Stimulated activated CD4-positive, alpha-beta T cell treated with anti-CD3 and anti-CD28 coated beads, TNF-alpha, amount 100 ng/mL, for 48 hours (primary cell): ENCODE data around the gene SYCP2.

Source experiments
- DNase-seq, 3 donors: peaks; one replicate each; pipeline ENCODE4 v3.0.0-alpha.2; 2020; ENCODE audit warnings: low read depth in 3 of 3

The SYCP2 gene

DNA sequence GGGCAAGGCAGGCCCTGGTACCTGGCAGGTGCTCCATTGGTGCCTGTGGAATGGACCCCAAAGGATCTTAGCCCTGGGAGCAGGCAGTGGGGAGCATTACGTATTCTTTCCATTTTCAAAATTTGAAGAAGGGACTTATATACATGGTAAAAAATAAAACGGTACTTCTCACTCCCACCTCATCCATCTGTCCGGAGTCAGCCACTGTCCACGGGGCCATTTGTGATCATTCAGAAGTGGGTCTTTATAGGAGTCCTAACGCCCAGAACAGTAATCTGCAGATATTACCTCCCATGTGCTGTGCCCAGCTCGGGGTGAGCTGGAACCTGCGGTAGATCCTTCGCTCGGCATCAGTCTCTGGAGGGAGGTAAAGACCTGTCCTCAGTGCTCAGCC, 110.4 kb downstream of the SYCP2 start:
- DNase-seq, result no peak

DNA sequence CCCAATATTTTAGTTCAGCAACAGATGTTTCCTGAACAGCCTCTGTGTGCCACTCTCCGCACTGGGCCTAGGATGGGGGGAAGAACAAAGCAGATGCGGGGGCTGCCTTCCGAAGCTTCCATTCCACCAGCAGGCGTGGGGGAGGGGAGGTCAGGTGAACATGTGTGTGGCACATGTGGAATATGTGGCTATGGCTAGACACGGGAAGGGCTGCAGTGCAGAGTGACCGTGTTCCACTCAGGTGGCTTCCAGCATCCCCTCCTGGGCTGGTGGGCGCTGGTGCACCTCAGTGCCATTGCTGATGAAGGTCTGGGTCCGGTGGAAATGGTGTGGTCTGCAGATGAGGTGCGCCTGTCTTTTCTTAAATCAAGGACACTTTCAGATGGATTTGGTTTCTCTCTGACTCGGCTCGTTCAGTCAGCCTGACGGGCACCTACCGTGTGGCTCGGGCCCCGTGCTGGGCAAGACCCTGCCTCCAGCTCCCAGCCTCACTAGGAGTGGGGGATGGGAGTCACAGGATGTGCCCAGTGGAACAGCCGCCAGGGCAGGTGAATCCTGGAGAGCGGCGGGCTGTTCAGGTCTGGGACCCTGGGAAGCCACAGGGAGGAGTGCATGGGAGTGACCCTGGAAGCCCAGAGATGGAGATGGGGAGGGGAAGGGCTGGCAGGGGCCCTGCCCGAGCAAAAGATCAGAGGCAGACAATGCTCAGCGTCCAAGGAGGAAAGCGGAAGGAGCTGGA, 111.0 kb downstream of the SYCP2 start:
- DNase-seq, result no peak

GRCh38 chr20:59821788-59822187, 111.6 kb downstream of the SYCP2 start:
- no peak for DNase-seq

DNA sequence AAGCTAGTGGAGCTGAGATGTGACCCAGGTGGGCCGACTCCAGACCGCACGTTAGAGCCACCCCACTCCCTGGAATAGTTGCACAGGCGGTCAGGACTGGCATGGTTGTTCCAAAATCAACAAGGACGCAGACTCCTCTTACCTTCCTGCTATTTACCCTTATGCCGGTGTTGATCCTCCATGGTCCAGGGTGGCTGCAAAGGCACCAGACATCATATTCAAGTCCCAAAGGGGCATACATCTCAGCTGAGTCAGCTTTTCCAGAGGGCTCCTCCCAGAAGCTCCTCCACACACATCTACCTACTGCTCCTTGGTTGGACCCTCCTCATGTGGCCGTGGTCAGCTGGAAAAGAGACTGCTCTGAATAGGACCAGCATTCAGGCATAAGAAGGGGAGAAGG, 112.2 kb downstream of the SYCP2 start:
- DNase-seq, result no peak

DNA sequence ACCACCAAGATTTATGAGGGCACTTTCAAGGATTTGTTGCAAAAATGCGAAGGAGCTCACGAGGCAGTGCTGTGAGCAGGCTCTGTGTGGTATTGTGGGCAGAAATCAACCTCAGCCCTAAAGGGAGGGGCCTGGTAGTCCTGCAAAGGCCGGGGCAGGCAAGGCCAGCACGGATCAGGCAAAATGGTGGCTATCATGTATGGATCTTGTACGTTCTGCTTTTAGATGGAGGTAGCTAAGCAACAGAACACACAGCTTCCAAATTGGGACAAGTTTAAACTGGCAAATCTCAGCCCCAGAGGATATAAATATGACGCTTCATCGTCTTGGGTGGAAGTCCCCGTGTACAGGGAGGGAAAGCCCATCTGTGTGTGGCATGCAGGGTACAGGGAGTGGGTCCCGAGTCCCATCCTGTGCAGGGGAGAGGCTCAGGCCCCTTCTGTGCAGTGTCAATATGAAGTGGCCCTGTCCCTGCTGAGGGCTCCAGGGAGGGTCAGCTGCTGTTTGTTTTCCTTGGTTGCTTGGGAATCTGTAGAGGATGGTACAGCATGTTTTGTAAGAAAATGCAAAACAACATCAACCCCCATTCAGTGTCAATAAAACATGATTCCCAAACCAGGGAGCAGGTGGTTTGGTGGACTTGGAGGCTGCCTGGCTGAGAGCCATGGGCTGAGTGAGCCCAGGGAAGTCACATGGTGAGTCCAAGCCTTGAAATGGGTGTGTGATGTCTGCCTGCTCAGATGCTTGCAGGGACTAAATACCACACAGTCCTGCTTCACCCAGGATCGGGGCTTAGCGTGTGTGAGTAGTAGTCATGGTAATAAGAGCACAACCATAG, 113.0 kb downstream of the SYCP2 start:
- DNase-seq, result no peak

GRCh38 chr20:59819496-59820203, 113.8 kb downstream of the SYCP2 start:
- DNase-seq, result no peak

DNA sequence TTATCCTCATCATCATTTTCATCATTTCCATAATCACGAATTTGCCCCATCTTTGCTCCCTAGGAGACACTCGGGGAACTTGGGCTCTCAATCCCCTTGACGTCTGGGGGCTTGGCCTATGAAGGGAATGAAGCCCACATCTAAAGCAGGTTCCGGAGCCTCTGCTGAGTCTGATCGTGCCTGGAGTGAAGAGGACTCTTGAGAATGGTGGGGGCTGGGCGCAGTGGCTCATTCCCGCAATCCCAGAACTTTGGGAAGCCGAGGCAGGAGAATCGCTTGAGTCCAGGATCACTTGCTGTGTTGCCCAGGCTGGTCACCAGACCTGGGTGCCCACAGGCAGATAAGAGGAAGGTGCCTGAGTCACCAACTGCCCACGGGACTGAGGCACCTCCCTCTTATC, 114.5 kb downstream of the SYCP2 start:
- DNase-seq, result no peak

GRCh38 chr20:59817846-59818615, 115.4 kb downstream of the SYCP2 start:
- no peak for DNase-seq

- no peak for DNase-seq
Observed at GRCh38 chr20:59817406-59817805, 116.0 kb downstream of the SYCP2 start.

DNA sequence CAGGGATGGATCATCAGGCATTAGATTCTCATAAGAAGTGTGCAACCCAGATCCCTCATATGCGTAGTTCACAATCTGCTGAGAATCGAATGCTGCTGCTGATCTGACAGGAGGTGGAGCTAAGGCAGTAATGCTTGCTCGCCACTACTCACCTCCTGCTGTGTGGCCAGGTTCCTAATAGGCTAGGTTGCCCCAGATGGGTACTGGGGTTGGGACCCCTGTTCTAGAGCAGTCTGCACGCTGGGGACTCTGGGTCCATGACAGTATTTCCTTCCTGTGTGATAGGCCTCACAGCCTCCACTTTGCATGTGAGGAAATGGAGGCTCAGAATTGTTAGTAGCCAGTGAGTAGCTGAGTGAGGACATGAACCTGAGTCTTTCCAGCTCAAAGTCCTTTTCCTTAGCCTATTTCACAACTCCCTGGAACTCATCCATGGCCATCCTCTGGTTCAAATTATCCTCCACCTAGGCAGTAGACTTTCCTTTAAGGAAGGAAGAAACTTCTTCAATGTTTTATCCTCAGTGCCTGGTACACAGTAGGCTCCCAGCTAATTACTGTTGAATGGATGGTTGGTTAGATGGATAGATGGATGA, 117.2 kb downstream of the SYCP2 start:
- no peak for DNase-seq

DNA sequence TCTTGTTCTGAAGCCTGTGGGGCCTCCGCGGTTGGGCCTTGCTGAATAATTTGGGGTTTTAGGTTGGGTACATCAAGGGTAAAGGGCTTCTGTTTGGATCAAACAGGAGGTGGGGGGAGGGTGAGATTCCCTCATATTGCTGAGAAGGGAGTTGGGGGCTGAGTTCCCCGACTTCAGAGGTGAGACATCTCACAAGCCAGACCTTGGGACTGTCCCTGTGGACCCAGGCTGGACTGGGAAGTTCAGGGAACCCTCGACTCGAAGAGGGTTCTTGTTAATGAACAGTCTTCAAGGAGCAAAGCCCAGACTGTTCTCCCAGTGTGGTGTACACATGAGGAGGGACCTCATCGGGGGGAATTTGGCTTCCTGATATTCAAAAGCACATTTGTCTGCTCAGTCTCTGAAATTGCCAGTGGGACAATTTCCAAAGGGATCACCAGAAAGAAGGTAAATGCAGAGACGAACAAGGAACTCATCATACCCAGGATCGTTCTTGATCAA, 118.5 kb downstream of the SYCP2 start:
- no peak for DNase-seq

DNA sequence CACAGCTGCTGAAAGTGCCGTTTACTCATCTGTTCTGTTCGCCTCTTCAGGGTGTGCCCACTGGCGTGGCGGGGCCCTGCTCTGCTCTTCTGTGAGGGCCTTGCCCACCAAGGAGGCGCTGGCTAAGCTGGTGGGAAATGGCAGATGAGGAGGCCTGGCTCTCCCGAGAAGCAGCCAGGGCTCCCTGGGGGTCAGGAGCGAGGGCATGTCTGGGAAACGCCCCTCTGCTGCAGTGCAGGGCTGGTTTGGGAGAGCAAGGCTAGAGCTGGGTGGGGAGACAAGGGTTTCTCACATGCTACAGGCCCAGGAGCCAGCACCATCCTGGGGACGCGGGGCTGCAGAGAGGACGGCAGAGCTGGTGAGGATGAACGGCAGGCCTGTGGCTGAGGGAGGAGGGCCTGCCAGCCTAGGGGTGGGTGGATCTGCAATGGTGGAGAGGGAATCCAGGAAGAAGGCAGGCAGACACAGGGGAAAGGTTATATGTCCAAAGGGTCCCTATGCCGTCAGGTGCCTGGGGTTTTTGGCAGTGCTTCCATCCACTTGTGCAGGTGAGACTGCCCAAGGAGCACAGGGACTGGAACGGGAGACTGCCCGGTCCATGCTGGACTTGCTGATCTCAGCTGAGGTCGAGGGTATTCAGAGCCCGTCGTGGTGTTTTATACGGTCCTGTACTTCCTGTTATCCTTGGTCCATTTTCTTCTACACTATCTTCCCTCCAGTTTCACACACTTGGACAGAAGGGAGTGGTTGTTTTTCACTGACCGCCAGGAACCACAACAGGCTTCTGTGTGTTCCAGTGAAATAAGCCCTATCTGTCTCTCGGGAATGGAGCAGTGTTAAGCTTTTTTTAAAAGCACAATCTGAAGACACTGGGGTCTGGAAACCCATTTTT, 119.2 kb downstream of the SYCP2 start:
- DNase-seq, result no peak
